ENCODE measurements around the gene HDAC4.

HDAC4 gene

DNA sequence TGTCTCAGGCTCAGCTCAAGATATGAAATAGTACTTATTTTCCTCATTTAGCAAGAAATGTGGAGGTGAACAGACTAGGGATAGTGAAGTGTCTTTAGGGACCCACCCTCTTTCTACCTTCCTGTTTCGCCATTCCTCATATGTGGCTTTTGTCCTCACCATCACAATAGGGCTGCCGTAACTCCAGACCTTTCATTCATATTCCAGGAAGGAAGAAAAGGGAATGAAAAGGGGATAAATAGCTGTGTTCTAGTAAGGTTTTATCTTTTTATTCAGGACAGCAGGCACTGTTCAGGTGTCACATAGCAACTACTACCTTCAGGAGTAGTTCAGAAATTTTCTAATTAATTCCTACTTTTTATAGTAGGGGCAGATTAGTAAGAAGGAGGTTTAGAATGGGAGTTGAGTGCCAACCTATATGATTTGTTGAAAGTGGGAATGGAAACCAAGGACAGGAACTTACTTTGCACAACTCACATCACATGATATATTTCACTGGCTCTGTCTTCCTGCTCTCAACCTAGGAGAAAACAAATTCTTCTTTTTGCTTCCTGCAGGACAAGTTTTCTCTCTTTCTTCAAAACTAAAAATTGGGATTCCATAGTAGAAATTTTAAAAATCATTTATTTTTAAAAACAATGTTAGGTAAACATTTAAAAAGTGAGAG is 36.0 kb upstream of the HDAC4 start:
- Histone ChIP-seq H2AFZ (ENCODE audit: low read length) (no peak overlapping the region), H3K27ac (ENCODE audit: low read length) (no peak overlapping the region), H3K4me3 (ENCODE audit: low read length) (no peak overlapping the region), H3K9ac (ENCODE audit: low read length) (no peak overlapping the region), H3F3A (ENCODE audit: insufficient read depth, low read length) (no peaks in the 10 kb centered on the region), H3K27me3 (replicated peaks; ENCODE audit: insufficient read depth, low read length) (no peaks in the 10 kb centered on the region), H3K36me3 (replicated peaks; ENCODE audit: insufficient read depth, low read length) (no peaks in the 10 kb centered on the region), H3K9me2 (replicated peaks; ENCODE audit: insufficient read depth, low read length) (no peaks in the 10 kb centered on the region), H3K4me1 (ENCODE audit: low read length) (peaks cover 12% of the 10 kb centered on the region; the same call in 1 of the 2 replicates), H3K4me2 (ENCODE audit: low read depth, low read length) (no peak overlapping the region), H3K79me2 (ENCODE audit: low read length) (no peaks in the 10 kb centered on the region), H3K9me3 (replicated peaks; ENCODE audit: insufficient read depth, low read length) (no peaks in the 10 kb centered on the region), H4K20me1 (ENCODE audit: insufficient read depth, low read length) (no peaks in the 10 kb centered on the region)
- no peak for DNase-seq
- no peak for TF ChIP-seq EZH2phosphoT487 (IDR thresholded peaks at IDR 0.05; ENCODE audit: low read length)
- TF ChIP-seq EZH2 (optimal IDR thresholded peaks at IDR 0.05; ENCODE audit: low read depth, low read length), result no peak
- TF ChIP-seq, protein P1, sequence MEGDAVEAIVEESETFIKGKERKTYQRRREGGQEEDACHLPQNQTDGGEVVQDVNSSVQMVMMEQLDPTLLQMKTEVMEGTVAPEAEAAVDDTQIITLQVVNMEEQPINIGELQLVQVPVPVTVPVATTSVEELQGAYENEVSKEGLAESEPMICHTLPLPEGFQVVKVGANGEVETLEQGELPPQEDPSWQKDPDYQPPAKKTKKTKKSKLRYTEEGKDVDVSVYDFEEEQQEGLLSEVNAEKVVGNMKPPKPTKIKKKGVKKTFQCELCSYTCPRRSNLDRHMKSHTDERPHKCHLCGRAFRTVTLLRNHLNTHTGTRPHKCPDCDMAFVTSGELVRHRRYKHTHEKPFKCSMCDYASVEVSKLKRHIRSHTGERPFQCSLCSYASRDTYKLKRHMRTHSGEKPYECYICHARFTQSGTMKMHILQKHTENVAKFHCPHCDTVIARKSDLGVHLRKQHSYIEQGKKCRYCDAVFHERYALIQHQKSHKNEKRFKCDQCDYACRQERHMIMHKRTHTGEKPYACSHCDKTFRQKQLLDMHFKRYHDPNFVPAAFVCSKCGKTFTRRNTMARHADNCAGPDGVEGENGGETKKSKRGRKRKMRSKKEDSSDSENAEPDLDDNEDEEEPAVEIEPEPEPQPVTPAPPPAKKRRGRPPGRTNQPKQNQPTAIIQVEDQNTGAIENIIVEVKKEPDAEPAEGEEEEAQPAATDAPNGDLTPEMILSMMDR (IDR thresholded peaks at IDR 0.05; ENCODE audit: low read length), result no peak

DNA sequence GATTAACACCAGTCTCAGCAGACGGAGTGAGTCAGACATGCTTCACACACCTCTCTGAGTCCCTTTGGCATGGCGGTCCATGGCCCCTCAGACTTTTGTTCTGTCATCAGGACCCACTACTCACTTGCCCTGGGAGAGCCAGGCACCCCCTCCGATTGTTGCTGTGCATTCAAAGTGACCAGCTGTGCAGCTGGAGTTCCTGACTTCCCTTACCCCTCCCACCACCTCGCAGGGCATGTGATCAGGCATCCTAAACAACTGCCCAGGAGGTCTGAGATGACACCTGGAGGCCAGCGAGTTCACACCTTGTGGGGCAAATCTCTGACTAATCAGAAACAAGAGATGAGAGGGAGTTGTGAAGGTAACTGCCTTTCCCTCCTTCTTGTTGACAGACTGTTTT is 35.3 kb upstream of the HDAC4 start:
- TF ChIP-seq EZH2phosphoT487 (IDR thresholded peaks at IDR 0.05; ENCODE audit: low read length) (no peak), EZH2 (optimal IDR thresholded peaks at IDR 0.05; ENCODE audit: low read depth, low read length) (no peak)
- TF ChIP-seq, protein P1 (IDR thresholded peaks at IDR 0.05; ENCODE audit: low read length), result no peak
- no peaks in the 10 kb centered on the region for H3K9me3 ChIP-seq (replicated peaks; ENCODE audit: insufficient read depth, low read length)
- H3K79me2 ChIP-seq (ENCODE audit: low read length), result no peaks in the 10 kb centered on the region
- no peak overlapping the region for H3K27ac ChIP-seq (ENCODE audit: low read length)
- no peaks in the 10 kb centered on the region for H3K36me3 ChIP-seq (replicated peaks; ENCODE audit: insufficient read depth, low read length)
- H2AFZ ChIP-seq (ENCODE audit: low read length), result no peak overlapping the region
- DNase-seq, result no peak
- no peaks in the 10 kb centered on the region for H3K9me2 ChIP-seq (replicated peaks; ENCODE audit: insufficient read depth, low read length)
- H3K9ac ChIP-seq (ENCODE audit: low read length), result no peak overlapping the region
- no peaks in the 10 kb centered on the region for H3K27me3 ChIP-seq (replicated peaks; ENCODE audit: insufficient read depth, low read length)
- H4K20me1 ChIP-seq (ENCODE audit: insufficient read depth, low read length), result no peaks in the 10 kb centered on the region
- no peaks in the 10 kb centered on the region for H3F3A ChIP-seq (ENCODE audit: insufficient read depth, low read length)
- peaks cover 12% of the 10 kb centered on the region; the same call in 1 of the 2 replicates for H3K4me1 ChIP-seq (ENCODE audit: low read length)
- H3K4me3 ChIP-seq (ENCODE audit: low read length), result no peak overlapping the region
- H3K4me2 ChIP-seq (ENCODE audit: low read depth, low read length), result no peak overlapping the region

DNA sequence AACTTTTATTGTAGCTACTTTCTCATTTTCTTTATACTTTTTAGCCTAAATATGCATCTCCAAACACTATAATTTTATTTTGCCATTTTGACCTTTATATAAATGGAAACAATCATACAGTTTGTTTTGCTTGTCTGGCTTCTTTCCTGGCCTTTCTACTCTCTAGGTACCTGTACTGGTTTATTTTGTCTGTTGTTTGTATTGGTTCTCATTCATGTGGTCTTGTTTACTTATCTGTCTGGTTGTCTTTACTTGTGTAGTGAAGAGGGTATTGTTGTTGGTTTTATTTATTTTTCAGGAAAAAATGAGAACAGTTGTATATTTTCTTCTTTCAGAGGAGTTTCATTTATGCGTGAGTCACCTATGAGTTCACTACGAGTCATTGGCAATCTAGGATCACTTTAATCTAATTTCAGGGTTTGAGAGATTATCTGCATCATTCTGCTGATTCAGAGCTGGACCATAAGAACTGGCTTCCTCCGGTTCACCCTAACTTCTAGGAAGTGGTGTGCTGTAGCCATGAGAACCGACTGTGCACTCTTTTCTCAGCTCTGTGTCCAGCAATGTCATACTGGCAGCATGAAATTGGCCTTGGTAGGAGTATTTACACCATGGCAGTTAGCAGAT is 33.1 kb upstream of the HDAC4 start:
- no peak for DNase-seq
- H3K9me2 ChIP-seq (replicated peaks; ENCODE audit: insufficient read depth, low read length), result no peaks in the 10 kb centered on the region
- no peak overlapping the region for H3K4me3 ChIP-seq (ENCODE audit: low read length)
- H3K79me2 ChIP-seq (ENCODE audit: low read length), result no peaks in the 10 kb centered on the region
- H3F3A ChIP-seq (ENCODE audit: insufficient read depth, low read length), result no peaks in the 10 kb centered on the region
- TF ChIP-seq, protein P1 (IDR thresholded peaks at IDR 0.05; ENCODE audit: low read length), result no peak
- TF ChIP-seq EZH2phosphoT487 (IDR thresholded peaks at IDR 0.05; ENCODE audit: low read length) (no peak), EZH2 (optimal IDR thresholded peaks at IDR 0.05; ENCODE audit: low read depth, low read length) (no peak)
- no peak overlapping the region for H3K27ac ChIP-seq (ENCODE audit: low read length)
- H4K20me1 ChIP-seq (ENCODE audit: insufficient read depth, low read length), result no peaks in the 10 kb centered on the region
- H3K9ac ChIP-seq (ENCODE audit: low read length), result no peak overlapping the region
- H3K9me3 ChIP-seq (replicated peaks; ENCODE audit: insufficient read depth, low read length), result no peaks in the 10 kb centered on the region
- H3K36me3 ChIP-seq (replicated peaks; ENCODE audit: insufficient read depth, low read length), result no peaks in the 10 kb centered on the region
- peaks cover 12% of the 10 kb centered on the region; the same call in 1 of the 2 replicates for H3K4me1 ChIP-seq (ENCODE audit: low read length)
- H3K27me3 ChIP-seq (replicated peaks; ENCODE audit: insufficient read depth, low read length), result no peaks in the 10 kb centered on the region
- H2AFZ ChIP-seq (ENCODE audit: low read length), result no peak overlapping the region
- H3K4me2 ChIP-seq (ENCODE audit: low read depth, low read length), result no peak overlapping the region
